Neural crest cell (in vitro differentiated cells): ENCODE measurements around the gene KCTD14. TPM values are rescaled to one million over a fixed set of nuclear protein-coding genes. Genes with fewer than 3 reads are reported as not detected.

Experiments used
- DNase-seq: peaks from one replicate; pipeline ENCODE4 v3.0.0; 2021; ENCODE audit warnings: low read depth, mixed read lengths, low spot score
- H3K27ac Mint-ChIP-seq: one replicate; pipeline ENCODE4 v1.8.0; 2021; ENCODE audit warnings: mild to moderate bottlenecking, mixed read lengths; ENCODE audit not compliant: unreplicated experiment
- H3K27me3 Mint-ChIP-seq: 2 replicates; pipeline ENCODE4 v1.8.0; 2021; ENCODE audit warnings: low read depth, mild to moderate bottlenecking, mixed read lengths
- H3K36me3 Mint-ChIP-seq: 2 replicates; pipeline ENCODE4 v1.8.0; 2021; ENCODE audit warnings: low read depth, mild to moderate bottlenecking, mixed read lengths
- H3K4me1 Mint-ChIP-seq: 2 replicates; pipeline ENCODE4 v1.8.0; 2021; ENCODE audit warnings: mixed read lengths
- H3K4me3 Mint-ChIP-seq: one replicate; pipeline ENCODE4 v1.8.0; 2021; ENCODE audit warnings: mild to moderate bottlenecking, mixed read lengths
- H3K9me3 Mint-ChIP-seq: 2 replicates; pipeline ENCODE4 v1.8.0; 2021; ENCODE audit warnings: mixed read lengths
- long read RNA-seq: library from polyadenylated mRNA; unstranded; transcript quantifications from one replicate; pipeline ENCODE4 v2.0.0, GENCODE V29; 2020
- total RNA-seq: library from RNA; stranded (reverse); gene quantifications from 2 replicates; pipeline ENCODE4 v1.2.1, GENCODE V29; 2021
- TF ChIP-seq, protein P1 (sequence below): fragments of 200-600 bp; sonication (generic); conservative IDR thresholded peaks from 2 replicates; pipeline ENCODE4 v1.5.0; 2021; ENCODE audit warnings: antibody characterized with exemption, mild to moderate bottlenecking

The KCTD14 gene, protein sequence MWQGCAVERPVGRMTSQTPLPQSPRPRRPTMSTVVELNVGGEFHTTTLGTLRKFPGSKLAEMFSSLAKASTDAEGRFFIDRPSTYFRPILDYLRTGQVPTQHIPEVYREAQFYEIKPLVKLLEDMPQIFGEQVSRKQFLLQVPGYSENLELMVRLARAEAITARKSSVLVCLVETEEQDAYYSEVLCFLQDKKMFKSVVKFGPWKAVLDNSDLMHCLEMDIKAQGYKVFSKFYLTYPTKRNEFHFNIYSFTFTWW
- total RNA-seq, result 1.4 and 1.6 TPM in 2 replicates
- long read RNA-seq, partial matches to known transcripts, result 0 of 3 reads
- long read RNA-seq, other reads (novel, unspliced or antisense), result 0 of 3 reads

DNA sequence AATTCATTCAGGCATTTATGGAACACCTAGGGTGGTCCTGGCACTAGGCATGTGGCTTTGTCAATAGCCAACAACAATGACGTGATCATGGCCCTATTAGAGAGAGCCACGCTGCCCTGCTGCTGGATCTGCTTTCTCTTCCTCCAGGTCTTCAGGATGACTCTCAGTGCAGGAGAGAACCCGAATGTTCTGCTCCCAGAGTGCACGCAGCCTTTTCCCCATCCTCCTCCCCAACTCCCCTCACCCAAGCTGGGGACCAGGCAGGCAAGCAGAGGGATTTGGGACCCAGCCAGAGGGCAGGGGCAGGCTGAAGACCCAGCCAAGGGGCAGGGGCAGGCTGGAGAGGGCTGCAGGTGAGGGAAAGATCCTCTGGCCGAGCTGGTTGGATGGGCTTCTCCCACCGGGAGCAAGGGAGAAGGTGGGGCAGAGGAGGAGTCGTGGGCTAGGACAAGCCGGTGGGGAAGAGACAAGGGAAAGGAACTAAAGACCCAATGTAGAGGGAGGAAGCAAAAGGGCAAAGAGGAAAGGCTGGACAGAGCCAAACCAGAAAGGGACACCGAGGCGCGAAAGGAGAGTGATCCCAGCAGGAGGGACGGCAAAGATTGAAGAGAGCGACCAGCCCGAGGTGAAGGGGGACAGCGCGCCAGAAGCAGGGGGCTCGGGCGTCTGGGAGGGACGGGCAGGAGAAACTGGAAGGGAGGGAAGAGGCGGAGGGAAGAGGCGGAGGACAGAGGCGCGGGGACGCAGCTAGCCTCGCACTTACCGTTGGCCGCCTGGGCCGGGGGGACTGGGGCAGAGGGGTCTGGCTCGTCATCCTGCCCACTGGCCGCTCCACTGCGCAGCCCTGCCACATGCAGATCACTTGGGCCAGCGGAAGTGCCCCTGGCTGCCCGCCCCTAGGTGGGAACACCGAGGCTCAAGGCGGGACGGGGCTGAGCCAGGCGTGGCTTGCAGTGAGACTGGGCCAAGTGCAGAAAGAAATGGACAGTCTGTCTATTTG is at the start of gene KCTD14:
TSS of gene KCTD14 (minus strand) at position 880 of the 1,000 bp plus-strand sequence. CDS start at position 853, 27 bp downstream.
- TF ChIP-seq, protein P1, sequence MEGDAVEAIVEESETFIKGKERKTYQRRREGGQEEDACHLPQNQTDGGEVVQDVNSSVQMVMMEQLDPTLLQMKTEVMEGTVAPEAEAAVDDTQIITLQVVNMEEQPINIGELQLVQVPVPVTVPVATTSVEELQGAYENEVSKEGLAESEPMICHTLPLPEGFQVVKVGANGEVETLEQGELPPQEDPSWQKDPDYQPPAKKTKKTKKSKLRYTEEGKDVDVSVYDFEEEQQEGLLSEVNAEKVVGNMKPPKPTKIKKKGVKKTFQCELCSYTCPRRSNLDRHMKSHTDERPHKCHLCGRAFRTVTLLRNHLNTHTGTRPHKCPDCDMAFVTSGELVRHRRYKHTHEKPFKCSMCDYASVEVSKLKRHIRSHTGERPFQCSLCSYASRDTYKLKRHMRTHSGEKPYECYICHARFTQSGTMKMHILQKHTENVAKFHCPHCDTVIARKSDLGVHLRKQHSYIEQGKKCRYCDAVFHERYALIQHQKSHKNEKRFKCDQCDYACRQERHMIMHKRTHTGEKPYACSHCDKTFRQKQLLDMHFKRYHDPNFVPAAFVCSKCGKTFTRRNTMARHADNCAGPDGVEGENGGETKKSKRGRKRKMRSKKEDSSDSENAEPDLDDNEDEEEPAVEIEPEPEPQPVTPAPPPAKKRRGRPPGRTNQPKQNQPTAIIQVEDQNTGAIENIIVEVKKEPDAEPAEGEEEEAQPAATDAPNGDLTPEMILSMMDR, result no peak
- DNase-seq, result peak; percentile 3
- no peak within 1 kb of the TSS for H3K27ac Mint-ChIP-seq
- no peaks in the 10 kb centered on the region for H3K9me3 Mint-ChIP-seq
- H3K4me1 Mint-ChIP-seq, result peaks cover 27% of the 10 kb centered on the region
- no peaks in the 10 kb centered on the region for H3K36me3 Mint-ChIP-seq
- H3K27me3 Mint-ChIP-seq, result peaks cover 25% of the 10 kb centered on the region
- peak within 1 kb of the TSS; percentile 70 for H3K4me3 Mint-ChIP-seq

DNA sequence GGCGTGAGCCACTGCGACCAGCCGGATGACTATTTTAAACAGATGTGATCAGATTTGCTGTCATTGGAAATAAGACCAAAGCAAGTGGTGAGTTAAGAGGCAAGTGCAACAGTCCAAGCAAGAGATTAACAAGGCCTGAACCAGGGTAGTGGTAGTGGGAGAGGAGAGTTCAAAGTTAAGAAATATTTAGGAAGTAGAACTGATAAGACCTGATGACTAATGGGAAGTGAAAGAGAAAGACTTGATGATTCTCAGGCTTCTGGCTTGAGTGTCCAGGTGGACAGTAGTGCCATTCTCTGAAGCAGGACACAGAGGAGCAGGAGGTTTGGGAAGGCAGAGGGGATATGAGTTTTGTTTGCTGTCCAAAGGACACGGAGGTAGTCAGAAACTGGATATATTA is 49.4 kb upstream of the KCTD14 start:
- Mint-ChIP-seq H3K4me3 (no peak overlapping the region), H3K9me3 (no peaks in the 10 kb centered on the region), H3K36me3 (peaks cover 18% of the 10 kb centered on the region), H3K27me3 (no peaks in the 10 kb centered on the region), H3K27ac (no peak overlapping the region), H3K4me1 (peaks cover 17% of the 10 kb centered on the region)
- TF ChIP-seq, protein P1, result no peak
- no peak for DNase-seq

DNA sequence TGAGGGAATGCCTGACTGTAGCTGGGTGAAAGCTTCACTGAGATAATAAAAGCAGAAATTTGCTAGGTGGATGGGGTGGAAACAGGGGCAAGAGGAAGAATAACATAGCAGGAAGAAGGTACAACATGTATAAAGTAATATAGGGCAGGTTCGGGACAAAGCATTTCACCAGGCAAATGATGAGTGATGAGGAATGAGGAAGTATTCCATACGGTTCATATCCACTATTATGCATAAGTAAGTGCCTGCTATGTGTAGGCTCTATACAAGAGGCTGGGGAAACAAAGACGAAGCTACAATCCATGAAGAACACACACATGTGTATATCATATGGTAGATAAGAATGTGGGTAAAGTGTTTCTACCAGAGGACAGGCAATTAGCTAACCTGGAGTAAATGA is 48.6 kb upstream of the KCTD14 start:
- Mint-ChIP-seq H3K4me1 (peaks cover 15% of the 10 kb centered on the region), H3K27ac (no peak overlapping the region), H3K9me3 (no peaks in the 10 kb centered on the region), H3K4me3 (no peak overlapping the region), H3K36me3 (peaks cover 19% of the 10 kb centered on the region), H3K27me3 (no peaks in the 10 kb centered on the region)
- DNase-seq, result no peak
- TF ChIP-seq, protein P1, result no peak

DNA sequence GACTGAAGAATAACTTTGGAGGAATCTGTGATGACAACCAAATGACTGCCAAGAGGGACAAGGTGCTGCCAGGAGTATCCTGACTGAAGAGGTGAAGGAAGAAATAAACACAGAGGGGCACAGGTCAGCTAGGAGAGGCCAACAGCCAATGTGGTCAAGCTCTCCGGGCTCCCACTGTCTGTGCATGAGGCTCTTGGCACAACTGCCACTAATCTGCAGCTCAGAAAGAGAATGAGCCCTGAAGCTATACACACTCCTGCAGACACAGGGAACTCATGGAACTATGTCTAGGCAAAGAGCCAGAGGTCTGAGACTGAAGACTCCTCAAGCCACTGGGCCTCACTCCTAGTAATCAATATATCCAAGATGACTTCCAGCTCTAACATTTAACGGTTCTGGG is 47.5 kb upstream of the KCTD14 start:
- H3K9me3 Mint-ChIP-seq, result no peaks in the 10 kb centered on the region
- no peaks in the 10 kb centered on the region for H3K27me3 Mint-ChIP-seq
- TF ChIP-seq, protein P1, result no peak
- no peak overlapping the region for H3K4me3 Mint-ChIP-seq
- H3K36me3 Mint-ChIP-seq, result peaks cover 16% of the 10 kb centered on the region
- H3K4me1 Mint-ChIP-seq, result peaks cover 7% of the 10 kb centered on the region
- DNase-seq, result no peak
- no peak overlapping the region for H3K27ac Mint-ChIP-seq

DNA sequence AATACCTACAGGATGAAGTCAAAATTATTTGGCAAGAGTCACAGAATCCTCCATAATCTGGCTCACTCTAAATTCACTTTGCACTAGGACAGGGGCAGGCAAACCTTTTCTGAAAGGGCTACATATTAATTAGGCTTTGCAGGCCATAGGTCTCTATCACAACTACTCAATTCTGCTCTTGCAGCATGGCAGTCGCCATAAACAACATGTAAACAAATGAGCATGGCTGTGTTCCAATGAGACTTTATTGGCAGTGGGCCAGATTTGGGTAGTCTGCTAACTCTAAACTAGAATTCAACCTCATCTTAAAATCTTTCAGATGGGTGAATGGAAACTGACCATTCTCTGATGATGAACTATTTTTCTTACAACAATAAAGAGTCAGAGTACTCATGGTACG is 46.4 kb upstream of the KCTD14 start:
- Mint-ChIP-seq H3K4me1 (peaks cover under 1% of the 10 kb centered on the region), H3K27ac (no peak overlapping the region), H3K9me3 (no peaks in the 10 kb centered on the region), H3K27me3 (no peaks in the 10 kb centered on the region), H3K4me3 (no peak overlapping the region), H3K36me3 (peaks cover 13% of the 10 kb centered on the region)
- TF ChIP-seq, protein P1, result no peak
- DNase-seq, result no peak
